ENCODE measurements around the gene SP4. TPM values are rescaled to one million over a fixed set of nuclear protein-coding genes. Genes with fewer than 3 reads are reported as not detected.

Gene SP4
- total RNA-seq, 1 experiment from 2014 or later = 9.3 TPM

DNA sequence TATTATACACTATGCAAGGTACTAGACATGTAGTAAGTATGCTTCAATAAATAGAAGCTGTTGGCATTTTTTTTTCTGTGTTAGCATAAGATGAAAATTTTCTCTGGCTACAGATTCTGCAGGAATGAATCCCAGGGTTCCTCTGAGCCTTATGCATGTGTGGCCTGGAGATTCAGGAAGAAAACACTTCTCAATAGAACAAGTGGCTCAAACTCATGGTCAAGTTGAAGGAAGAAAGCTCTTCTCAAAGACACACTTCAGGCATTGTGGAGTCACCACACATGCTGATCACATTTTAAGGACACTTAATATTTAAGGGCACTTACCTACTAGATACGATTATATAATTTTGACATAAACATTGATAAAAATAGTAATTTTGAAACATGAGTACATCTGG, 134.5 kb downstream of the SP4 start:
- intact Hi-C loops (cut with micrococcal nuclease; ENCODE audit: unreplicated experiment) = no loop called here
- DNase-seq (ENCODE audit: low spot score) = no peak
- CTCF ChIA-PET = no interaction called here
- no peaks in the 10 kb centered on the region for H3K9me3 ChIP-seq (ENCODE audit: low read depth, low read length, poor library complexity, severe bottlenecking)
- POLR2A ChIA-PET (ENCODE audit: low non-redundant PET) = no interaction called here
- no TSS peak for BruUV-seq (replicated peaks)
- peaks cover 86% of the 10 kb centered on the region for H3K27me3 ChIP-seq (replicated peaks; ENCODE audit: insufficient read depth, low read depth, low read length, poor library complexity)
- TF ChIP-seq CTCF (conservative IDR thresholded peaks at IDR 0.05; ENCODE audit: low read depth, low read length) (no peak), EZH2 (IDR thresholded peaks at IDR 0.05; ENCODE audit: borderline replicate concordance, low read depth, low read length, poor library complexity, severe bottlenecking) (no peak)
- H3K27ac ChIP-seq (ENCODE audit: low read depth, low read length, poor library complexity, severe bottlenecking) = no peak overlapping the region
- no peaks in the 10 kb centered on the region for H3K4me1 ChIP-seq (ENCODE audit: insufficient read depth, low read length, poor library complexity, severe bottlenecking)
- no peak overlapping the region for H3K4me3 ChIP-seq (ENCODE audit: low read depth, low read length, poor library complexity, severe bottlenecking)
- no peaks in the 10 kb centered on the region for H3K36me3 ChIP-seq (ENCODE audit: insufficient read depth, low read length, poor library complexity, severe bottlenecking)

Small RNA genes lying within 50 kb of the gene (microRNA-seq; reads per million reads assigned to microRNA genes)
- gene MIR1183 = not detected

Other genes with a start within 250 kb of the SP4 start
- gene DNAH11, start 115.0 kb downstream of the SP4 start, total RNA-seq (2021) = 0.15 and 0.54 TPM in 2 replicates